Progenitor cell of endocrine pancreas (in vitro differentiated cells): ENCODE results near the gene GJB1. TPM values are rescaled to one million over a fixed set of nuclear protein-coding genes. Genes with fewer than 3 reads are reported as not detected.
A peak's percentile ranks its signal among the peaks of the same experiment; 100 is the strongest.
"Not testable (repeated sequence)": the region's sequence is repeated elsewhere in the genome, so short reads cannot be mapped to it uniquely, and the experiment has no call there.

Experiments
- DNase-seq: peaks from one replicate; pipeline ENCODE4 v3.0.0; 2021; ENCODE audit warnings: low spot score; ENCODE audit not compliant: unreplicated experiment
- H3K27ac Mint-ChIP-seq: 2 replicates; pipeline ENCODE4 v1.8.0; 2021; ENCODE audit warnings: mild to moderate bottlenecking, moderate library complexity, mixed read lengths
- H3K27me3 Mint-ChIP-seq: 2 replicates; pipeline ENCODE4 v1.8.0; 2021; ENCODE audit warnings: mixed read lengths
- H3K36me3 Mint-ChIP-seq: 2 replicates; pipeline ENCODE4 v1.8.0; 2022; ENCODE audit warnings: mixed read lengths; ENCODE audit not compliant: insufficient read depth
- H3K4me1 Mint-ChIP-seq: 2 replicates; pipeline ENCODE4 v1.8.0; 2021; ENCODE audit warnings: low read depth, mixed read lengths
- H3K4me3 Mint-ChIP-seq: 2 replicates; pipeline ENCODE4 v1.8.0; 2021; ENCODE audit warnings: low read depth, mild to moderate bottlenecking, moderate library complexity, mixed read lengths
- H3K9me3 Mint-ChIP-seq: 2 replicates; pipeline ENCODE4 v1.8.0; 2021; ENCODE audit warnings: low read depth, mixed read lengths
- total RNA-seq: library from RNA; stranded (reverse); gene quantifications from 2 replicates; pipeline ENCODE4 v1.2.1, GENCODE V29; 2021
- TF ChIP-seq, protein P1 (sequence below): fragments of 200-600 bp; sonication (generic); IDR thresholded peaks from one replicate; pipeline ENCODE4 v1.5.0; 2021; ENCODE audit warnings: antibody characterized with exemption, mild to moderate bottlenecking; ENCODE audit not compliant: unreplicated experiment

Gene GJB1
- total RNA-seq, 1 donor from 2014 or later = 22.2 TPM

DNA sequence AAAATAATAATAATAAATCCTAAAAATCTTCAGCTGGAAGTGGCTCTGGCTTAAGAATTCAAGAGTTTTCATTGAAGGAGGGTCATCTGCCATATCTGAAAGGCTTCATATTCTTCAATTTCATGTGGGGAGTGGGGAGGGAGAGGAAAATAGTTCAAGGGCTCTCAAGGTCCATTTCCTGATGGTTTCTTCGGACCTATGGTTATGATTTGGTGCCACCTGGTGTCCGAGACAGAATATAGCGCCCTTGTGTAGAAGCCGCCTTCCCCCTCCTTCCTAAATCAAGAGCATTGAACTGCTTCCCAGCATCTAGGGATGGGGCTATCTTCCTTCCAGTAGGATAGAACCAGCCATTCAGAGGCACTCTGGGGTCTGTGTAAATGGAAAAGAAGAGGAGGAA is 44.1 kb upstream of the GJB1 start:
- H3K4me3 Mint-ChIP-seq = no peak overlapping the region
- no peak overlapping the region for H3K27ac Mint-ChIP-seq
- peaks cover 18% of the 10 kb centered on the region for H3K4me1 Mint-ChIP-seq
- TF ChIP-seq, protein P1, sequence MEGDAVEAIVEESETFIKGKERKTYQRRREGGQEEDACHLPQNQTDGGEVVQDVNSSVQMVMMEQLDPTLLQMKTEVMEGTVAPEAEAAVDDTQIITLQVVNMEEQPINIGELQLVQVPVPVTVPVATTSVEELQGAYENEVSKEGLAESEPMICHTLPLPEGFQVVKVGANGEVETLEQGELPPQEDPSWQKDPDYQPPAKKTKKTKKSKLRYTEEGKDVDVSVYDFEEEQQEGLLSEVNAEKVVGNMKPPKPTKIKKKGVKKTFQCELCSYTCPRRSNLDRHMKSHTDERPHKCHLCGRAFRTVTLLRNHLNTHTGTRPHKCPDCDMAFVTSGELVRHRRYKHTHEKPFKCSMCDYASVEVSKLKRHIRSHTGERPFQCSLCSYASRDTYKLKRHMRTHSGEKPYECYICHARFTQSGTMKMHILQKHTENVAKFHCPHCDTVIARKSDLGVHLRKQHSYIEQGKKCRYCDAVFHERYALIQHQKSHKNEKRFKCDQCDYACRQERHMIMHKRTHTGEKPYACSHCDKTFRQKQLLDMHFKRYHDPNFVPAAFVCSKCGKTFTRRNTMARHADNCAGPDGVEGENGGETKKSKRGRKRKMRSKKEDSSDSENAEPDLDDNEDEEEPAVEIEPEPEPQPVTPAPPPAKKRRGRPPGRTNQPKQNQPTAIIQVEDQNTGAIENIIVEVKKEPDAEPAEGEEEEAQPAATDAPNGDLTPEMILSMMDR = peak; percentile 64
- H3K9me3 Mint-ChIP-seq = peaks cover 7% of the 10 kb centered on the region
- H3K36me3 Mint-ChIP-seq = no peaks in the 10 kb centered on the region
- no peak for DNase-seq
- no peaks in the 10 kb centered on the region for H3K27me3 Mint-ChIP-seq

DNA sequence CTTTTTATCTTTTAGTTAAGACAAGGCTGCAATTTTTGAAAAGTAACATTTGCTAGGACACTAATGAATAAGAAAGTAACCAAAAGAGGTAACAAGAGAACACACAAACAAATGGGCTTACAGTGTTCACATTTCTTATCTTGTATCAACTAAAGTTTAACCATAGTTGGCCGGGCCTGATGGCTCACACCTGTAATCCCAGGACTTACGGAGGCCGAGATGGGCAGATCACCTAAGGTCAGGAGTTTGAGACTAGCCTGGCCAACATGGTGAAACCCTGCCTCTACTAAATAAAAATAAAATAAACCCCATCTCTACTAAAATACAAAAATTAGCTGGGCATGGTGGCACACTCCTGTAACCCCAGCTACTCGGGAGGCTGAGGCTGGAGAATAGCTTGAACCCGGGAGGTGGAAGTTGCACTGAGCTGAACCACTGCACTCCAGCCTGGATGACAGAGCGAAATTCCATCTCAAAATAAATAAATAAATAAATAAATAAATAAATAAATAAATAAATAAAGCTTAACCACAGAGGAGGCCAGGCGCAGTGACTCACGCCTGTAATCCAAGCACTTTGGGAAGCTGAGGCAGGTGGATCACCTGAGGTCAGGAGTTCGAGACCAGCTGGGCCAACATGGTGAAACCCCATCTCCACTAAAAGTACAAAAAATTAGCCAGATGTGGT is 42.3 kb upstream of the GJB1 start:
- H3K27ac Mint-ChIP-seq, H3K36me3 Mint-ChIP-seq, H3K27me3 Mint-ChIP-seq, DNase-seq: not testable (repeated sequence)
- H3K4me1 Mint-ChIP-seq = peaks cover 26% of the 10 kb centered on the region
- peaks cover 12% of the 10 kb centered on the region for H3K9me3 Mint-ChIP-seq
- H3K4me3 Mint-ChIP-seq = peak overlapping the region; percentile 26

DNA sequence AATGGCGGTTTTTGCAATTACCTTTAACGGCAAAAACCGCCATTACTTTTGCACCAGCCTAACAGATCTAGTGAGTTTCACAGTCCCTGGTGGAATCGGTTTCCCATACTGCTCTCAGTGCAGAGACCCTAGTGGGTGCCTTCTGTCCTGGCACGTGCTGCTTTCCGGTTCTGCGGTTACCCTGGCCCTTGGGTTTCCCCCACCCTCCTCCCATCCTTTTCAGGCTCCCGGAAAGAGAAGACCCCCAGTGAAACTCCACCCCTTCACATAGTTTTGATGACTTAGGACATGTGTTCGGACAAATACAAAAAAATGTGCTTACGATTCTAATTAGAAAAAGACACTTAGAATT is 41.5 kb upstream of the GJB1 start:
- peak overlapping the region; percentile 72 for H3K4me3 Mint-ChIP-seq
- TF ChIP-seq, protein P1 = no peak
- peak overlapping the region; percentile 98 for H3K27ac Mint-ChIP-seq
- H3K9me3 Mint-ChIP-seq = peaks cover 12% of the 10 kb centered on the region
- no peaks in the 10 kb centered on the region for H3K36me3 Mint-ChIP-seq
- no peak for DNase-seq
- H3K27me3 Mint-ChIP-seq = no peaks in the 10 kb centered on the region
- peaks cover 26% of the 10 kb centered on the region for H3K4me1 Mint-ChIP-seq

DNA sequence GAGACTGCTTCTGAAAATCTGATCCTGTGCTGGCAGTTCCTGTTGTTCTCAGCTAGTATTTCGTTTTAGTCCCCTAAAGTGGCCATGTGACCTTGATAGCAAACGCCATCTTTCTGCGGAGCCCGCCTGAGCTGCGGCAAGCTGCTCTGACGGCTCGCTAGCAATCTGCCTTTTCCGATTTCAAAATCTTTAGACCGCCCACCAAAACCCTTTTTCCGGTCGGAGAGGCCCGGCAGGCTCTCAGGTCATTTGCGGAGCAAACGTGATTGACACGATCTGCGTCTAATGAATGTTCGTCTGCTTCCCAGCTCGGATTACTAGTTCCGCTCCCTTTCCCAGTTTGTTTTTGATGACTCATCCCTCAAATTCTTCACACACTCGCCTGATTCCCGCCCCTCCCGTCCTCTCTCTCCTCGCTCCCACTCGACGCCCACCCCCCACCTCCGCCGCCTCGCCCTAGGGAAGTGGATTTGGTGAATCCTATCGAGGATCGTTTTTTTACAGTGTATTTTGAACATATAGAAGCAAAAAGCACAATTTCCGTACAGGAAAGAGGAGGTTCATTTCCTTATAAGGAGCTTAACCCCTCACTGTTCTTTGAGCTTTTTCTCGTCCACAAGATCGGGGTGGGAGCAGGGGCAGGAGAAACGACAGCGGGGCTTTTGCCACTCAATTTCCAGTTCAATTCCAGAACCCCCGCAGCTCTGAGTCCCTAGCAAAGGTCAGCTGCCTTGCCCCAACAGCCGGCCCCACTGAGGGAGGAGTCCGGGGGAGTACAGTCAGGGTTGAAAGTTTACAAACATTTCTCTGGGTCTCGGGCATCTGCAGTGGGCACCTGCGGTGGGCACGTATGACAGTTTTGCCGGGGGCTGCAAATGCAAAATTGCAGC is 40.9 kb upstream of the GJB1 start:
- Mint-ChIP-seq H3K4me3 (peak overlapping the region; percentile 72), H3K9me3 (peaks cover 11% of the 10 kb centered on the region), H3K36me3 (no peaks in the 10 kb centered on the region), H3K27me3 (no peaks in the 10 kb centered on the region), H3K27ac (peak overlapping the region; percentile 98), H3K4me1 (peaks cover 26% of the 10 kb centered on the region)
- TF ChIP-seq, protein P1 = no peak
- peak; percentile 62 for DNase-seq

DNA sequence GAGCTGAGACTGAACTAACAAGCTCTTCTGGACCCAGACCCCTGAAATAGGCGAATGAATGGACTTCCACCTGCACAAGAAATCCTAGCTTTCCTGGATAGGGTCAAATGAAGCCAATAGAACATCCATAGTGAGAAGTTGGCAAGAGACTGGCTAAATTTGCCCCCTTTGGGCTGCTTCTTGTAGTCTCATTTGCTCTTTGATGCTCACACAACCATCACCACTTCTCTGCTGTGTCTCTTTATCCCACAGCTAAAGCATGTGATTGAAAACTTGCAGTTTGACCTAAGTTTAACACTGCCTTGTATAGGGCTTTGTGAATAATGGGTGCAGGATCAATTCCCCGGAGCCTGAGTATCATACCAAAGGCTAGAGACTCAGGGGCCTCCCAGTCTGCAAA is 40.2 kb upstream of the GJB1 start:
- DNase-seq = no peak
- TF ChIP-seq, protein P1 = no peak
- H3K36me3 Mint-ChIP-seq = no peaks in the 10 kb centered on the region
- H3K9me3 Mint-ChIP-seq = peaks cover 9% of the 10 kb centered on the region
- H3K27me3 Mint-ChIP-seq = no peaks in the 10 kb centered on the region
- H3K27ac Mint-ChIP-seq = peak overlapping the region; percentile 98
- H3K4me3 Mint-ChIP-seq = peak overlapping the region; percentile 72
- H3K4me1 Mint-ChIP-seq = peaks cover 26% of the 10 kb centered on the region
